ENCODE data around the gene MAST2.
"Not testable (repeated sequence)": the region's sequence is repeated elsewhere in the genome, so short reads cannot be mapped to it uniquely, and the experiment has no call there.

MAST2 gene

DNA sequence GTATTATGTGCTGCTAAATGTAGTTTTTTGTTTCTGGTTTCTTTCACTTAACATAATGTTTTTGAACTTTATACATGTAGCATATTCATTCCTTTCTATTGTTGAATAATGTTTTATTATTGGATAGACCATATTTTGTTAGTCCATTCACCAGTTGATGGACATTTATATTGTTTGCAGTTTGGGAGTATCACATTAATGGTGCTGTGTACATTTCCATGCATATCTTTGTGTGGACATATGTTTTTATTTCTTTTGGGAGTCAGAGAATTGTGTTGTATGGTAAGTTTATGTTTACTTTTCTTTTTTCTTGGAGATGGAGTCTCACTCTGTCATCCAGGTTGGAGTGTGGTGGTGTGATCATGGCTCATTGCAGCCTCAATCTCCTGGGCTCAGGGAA, 134.6 kb downstream of the MAST2 start:
- no peak for DNase-seq (ENCODE audit: low read depth)

DNA sequence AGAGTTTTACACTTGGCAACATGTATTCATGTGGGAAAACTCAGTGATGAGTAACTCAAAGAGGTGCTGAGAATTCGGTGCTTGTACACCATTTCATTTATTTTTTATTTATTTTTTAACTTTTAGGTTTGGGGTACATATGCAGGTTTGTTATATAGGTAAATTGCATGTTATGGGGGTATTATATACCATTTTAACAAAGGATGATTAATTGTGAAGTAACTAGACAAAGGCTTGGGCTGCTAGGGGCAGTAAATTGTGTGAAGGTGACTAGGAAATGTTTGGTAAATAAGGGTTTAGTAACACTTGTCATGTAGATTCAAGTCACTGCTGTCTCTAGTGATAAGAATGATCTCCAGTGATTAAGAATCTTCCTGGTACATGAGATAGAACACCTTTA, 139.0 kb downstream of the MAST2 start:
- no peak for DNase-seq (ENCODE audit: low read depth)

DNA sequence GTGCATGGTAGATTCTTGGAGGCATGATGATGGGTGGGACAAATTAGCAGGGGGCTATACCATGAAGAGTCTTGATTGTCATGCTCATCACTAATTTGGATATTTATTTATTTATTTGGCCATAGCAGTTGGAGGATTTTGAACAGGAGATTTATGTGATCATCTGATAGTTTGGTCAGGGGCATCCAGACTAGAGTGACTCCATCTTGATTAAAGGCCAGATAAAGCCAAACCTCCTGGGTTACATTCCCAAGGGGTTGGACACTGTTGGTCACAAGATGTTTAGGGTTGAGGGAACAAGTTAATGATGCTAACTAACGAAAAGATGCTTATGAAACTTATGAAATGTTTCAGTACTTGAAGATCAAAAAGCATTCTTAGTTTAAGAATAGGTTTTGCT, 139.8 kb downstream of the MAST2 start:
- no peak for DNase-seq (ENCODE audit: low read depth)

DNA sequence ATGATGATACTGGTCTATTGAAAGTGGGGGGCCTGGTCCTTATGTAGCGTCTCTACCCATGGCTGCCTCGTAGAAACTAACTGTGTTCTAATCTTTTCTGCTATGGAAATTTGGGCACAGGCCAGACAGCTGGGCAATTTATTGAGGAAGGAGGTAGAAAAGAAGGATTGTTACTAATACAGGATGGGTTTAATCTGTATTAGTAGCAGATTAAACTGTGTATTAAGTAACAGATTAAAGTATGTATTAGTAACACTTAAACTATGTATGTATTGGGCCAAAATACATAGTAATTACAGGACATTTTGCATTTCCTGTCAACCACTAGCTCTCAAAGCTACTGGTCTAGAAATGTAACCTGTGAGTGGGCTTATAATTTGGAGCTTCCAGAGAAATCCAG, 142.0 kb downstream of the MAST2 start:
- no peak for DNase-seq (ENCODE audit: low read depth)

GRCh38 chr1:45949462-45949861, 146.1 kb downstream of the MAST2 start:
- not testable (repeated sequence) for DNase-seq (ENCODE audit: low read depth)

DNA sequence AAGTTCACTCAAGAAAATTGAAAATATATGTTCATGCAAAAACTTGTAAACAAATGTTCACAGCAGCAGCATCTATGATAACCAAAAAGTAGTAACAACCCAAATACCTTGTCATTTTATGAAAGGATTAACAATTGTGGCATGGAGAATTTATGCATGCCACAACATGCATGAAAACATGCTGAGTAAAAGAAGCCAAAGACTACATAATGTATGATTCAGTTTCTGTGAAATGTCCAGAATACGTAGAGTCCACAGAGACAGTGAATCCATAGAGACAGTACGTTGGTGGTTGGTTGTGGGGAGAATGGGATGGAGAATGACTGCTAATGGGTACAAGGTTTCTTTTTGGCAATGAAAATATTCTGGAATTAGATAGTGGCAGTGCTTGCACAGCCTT, 148.7 kb downstream of the MAST2 start:
- DNase-seq (ENCODE audit: low read depth) = no peak

DNA sequence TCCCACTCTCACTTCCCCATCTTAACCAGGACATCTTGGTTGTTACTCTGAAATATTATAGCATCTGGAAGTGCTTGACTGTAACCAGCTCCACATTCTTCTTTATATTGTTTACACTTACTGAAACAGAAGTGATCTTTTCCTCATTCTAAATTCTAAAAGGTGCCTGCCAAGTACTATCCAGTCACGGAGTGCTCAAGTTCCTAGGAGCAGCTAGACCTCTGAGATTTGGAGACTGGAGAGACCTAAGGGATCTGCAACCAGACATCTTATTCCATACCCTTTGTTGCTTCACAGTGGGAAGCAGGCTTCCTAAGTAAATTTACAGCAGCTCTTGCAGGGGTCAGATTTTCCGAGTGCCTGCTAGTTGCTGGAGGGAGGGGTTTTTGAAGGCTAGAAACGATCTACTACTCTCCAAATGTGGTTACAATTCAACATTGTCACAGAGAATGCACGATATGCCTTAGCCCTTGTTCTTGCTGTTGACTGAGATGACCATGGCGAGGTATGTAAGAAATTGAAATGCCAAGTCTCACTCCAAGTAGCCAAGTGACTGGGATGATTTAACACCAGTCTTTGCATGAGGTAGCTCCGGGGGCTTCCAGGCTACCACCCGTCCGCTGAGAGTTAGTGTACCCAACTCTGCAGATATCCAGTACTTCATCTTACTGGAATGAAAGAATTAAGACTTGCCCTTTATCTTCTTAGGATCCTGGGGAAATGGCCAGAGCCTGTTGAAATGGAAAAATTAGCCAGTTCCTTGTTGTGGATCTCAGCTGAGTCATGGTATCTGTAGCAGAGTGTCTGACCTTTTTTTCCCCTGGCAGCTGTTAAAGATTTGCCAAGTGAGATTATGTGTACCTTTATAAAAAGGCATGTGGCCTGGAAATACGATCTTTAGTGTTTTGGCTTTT, 150.8 kb downstream of the MAST2 start:
- no peak for DNase-seq (ENCODE audit: low read depth)

DNA sequence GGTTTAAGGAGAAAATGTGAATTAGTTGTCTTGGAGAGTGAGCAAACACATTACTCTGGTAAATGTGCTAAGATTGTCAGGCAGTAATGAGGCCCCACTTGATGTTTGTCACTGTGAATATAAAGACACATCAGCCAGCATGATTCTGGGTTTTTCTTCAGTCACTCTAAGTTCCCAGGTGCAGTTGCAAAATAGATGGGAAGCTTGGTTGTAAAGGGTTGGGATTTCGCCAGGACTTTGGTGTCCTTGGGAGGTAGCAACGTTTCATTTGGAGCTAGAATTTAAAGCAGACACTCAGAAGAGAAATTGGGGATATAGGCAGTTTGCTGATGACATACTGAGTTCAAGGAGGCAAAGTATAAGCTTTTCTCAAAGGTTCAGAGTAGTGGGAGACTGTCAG, 154.3 kb downstream of the MAST2 start:
- no peak for DNase-seq (ENCODE audit: low read depth)

DNA sequence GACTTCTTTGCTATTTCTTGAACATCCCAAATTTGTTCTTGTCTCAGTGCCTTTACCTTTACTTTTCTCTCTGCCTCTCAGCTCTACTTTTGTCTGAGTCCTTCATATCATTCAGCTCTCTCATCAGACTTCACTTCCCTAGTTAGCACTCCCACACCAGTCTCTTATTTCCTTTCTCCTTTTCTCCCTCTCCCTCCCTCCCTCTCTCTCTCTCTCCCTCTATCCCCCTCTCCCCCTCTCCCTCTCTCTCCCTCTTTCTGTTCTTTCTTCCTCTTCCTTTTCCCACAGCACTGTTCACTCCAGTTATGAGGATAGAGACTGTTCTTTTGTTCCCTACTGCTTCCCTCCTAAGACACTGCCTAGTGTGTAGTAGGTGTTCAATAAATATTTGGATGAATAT, 154.9 kb downstream of the MAST2 start:
- no peak for DNase-seq (ENCODE audit: low read depth)

DNA sequence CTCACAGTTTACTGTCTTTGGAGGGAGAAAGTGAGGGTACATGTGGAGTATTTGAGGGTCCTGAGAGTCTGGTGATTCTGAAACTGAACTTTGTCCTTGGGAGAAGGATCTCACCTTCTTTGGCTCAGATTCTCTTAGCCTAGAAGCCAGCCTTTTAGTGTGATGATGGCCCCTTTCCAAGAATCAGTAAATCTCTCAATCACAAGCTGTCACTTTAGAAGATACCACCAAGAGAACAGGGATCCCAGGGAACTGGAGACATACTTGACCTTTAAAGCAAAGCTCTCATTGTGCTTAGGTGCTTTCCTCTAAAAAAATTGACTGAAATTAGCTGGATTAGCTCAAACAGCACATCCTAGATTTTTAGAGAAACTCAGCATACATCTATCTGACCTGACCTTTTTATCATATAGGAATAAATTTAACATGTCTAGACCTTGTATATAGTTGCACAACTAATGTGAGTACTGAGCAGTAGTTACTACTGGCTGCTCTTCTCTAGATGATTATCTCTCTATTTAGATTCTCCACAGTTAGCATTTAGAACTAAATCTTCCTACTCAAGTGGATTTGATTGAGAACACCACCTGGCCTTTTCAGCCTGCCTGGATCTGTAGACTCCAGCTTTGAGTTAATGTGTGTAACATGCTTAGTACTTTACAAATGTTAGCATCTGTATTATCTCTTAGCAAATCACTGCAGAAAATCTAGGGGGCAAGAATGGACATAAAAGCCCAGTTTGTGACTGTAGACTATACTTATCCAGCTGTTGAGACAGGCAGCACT, 157.7 kb downstream of the MAST2 start:
- DNase-seq (ENCODE audit: low read depth) = no peak

DNA sequence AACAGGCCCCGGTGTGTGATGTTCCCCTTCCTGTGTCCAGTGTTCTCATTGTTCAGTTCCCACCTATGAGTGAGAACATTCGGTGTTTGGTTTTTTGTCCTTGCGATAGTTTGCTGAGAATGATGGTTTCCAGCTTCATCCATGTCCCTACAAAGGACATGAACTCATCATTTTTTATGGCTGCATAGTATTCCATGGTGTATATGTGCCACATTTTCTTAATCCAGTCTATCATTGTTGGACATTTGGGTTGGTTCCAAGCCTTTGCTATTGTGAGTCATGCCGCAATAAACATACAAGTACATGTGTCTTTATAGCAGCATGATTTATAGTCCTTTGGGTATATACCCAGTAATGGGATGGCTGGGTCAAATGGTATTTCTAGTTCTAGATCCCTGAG, 158.5 kb downstream of the MAST2 start:
- DNase-seq (ENCODE audit: low read depth) = not testable (repeated sequence)

DNA sequence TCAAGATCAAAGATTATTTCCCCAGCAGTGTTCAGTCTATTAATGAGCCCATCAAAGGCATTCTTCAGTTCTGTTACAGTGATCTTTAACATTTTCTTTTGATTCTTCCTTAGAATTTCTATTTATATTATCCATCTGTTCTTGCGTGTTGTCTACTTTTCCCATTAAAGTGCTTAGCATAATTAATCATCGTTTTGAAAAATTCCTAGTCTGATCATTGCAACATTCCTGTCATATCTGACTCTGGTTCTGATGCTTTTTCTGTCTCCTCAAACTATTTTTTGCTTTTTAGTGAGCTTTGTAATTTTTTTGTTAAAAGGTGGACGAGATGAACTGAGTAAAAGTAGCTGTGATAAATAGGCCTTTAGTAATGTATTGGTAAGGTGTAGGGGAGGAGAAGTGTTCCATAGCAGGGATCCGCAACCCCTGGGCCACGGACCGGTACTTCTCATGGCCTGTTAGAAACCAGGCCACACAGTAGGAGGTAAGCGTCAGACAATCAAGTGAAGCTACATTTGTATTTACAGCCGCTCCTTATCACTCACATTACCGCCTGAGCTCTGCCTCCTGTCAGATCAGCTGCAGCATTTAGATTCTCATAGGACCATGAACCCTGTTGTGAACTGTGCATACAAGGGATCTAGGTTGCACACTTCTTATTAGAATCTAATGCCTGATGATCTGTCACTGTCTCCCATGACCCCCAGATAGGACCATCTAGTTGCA, 165.7 kb downstream of the MAST2 start:
- no peak for DNase-seq (ENCODE audit: low read depth)

DNA sequence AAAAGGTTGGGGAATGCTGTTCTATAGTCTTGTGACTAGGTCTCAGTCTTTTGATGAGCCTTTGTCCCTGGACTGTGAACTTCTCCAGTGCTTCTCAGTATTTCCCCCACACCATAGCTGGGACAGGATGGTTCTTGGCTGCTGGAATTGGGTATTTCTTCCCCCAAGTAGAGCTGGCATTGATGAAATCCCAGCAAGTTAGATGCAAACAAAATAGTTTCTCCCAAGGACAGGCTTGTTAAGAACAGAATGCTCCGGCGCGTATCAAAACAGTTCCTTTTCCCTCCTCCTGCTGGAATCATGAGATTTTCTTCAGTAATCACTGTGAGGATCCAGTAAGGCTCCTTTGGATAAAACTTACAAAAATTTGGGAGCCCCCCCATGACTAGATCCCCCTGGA, 166.5 kb downstream of the MAST2 start:
- no peak for DNase-seq (ENCODE audit: low read depth)

DNA sequence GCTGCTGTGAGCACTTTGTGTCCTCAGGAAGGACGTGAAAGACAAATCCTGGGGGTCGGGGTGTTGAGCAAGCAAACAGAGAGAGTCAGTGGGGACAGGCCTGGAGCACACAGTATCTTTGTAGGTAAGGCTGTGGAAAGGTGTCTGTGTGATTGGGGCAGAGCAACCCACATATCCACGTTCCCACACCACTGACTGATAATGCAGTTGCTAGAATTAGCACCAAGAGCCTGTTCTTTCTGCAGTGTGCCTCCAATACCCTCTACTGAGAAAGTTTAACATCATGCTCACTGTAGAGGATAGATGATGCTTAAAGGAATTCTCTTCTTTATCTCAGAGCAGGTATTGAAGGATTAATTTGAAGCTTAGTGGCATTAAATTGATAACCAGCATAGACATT, 167.9 kb downstream of the MAST2 start:
- DNase-seq (ENCODE audit: low read depth) = no peak

- no peak for DNase-seq (ENCODE audit: low read depth)
These were observed 168.6 kb downstream of the MAST2 start for GRCh38 chr1:45971922-45972531.

DNA sequence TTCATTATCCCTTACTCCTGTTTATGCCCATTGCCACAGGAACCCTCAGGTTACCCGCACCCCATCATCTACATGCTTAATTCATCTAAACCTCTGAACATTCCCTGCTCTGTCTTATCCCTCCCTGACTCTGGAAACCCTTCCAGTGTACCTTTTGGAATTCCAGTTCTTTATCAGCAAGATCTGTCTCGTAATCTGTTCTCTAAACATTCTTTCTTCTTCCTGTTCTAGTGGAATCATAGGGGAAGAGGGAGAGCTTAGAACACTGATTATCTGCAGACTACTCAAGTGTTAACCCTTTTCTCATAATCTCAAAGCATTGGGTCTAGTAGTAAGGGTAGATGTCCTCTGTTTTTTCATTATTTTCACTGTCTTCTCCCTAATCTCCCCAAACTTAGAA, 169.2 kb downstream of the MAST2 start:
- no peak for DNase-seq (ENCODE audit: low read depth)

GRCh38 chr1:45973121-45973520, 169.7 kb downstream of the MAST2 start:
- no peak for DNase-seq (ENCODE audit: low read depth)

DNA sequence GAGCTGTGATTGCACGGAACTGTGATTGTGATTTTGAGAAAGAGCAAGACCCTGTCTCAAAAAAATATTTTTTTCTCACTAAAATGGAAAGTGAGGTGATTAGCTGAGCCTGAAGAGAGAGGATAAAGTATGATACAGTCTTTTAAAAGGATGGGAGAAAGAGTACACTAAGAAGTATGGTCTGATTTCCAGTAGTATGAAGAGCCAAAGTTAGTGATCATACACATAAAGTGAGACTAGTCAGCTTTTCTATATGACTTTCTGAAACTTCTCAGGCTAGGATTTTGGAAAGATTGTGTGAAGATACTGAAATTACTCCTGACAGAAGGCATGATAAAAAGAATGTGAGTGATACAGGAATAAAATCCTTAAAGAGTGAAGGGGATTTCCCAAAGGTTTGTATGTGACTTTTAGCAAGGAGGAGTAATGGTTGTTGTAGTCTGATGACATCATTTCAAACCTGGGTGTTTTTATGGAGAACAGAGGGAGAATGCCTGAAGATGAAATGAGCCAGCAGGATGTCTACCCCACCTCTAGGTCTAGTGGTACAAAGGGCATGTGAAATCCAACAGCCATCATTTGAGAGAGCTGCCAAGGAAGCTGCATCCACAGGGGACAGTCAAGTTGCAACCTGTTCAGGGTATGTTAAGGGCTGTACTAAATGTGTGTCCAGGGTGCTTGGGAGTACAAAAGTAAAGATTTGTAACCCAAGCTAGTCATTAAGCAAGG, 171.3 kb downstream of the MAST2 start:
- no peak for DNase-seq (ENCODE audit: low read depth)

- no peak for DNase-seq (ENCODE audit: low read depth)
These were observed 173.2 kb downstream of the MAST2 start for GRCh38 chr1:45976623-45977022.

- no peak for DNase-seq (ENCODE audit: low read depth)
These were observed 175.8 kb downstream of the MAST2 start for GRCh38 chr1:45979074-45979777.

- no peak for DNase-seq (ENCODE audit: low read depth)
These were observed 176.4 kb downstream of the MAST2 start for GRCh38 chr1:45979778-45980176.

All from CMK (cell line).